Liver (tissue), 9 donors: ENCODE data around the gene JMJD6. TPM values are rescaled to one million over a fixed set of nuclear protein-coding genes. Genes with fewer than 3 reads are reported as not detected.

ENCODE experiments used
- DNase-seq: peaks from one replicate; pipeline ENCODE4 v3.0.0-alpha.2; 2017; ENCODE audit warnings: low spot score
- H3K27ac ChIP-seq, 2 donors: one replicate each; pipeline ENCODE4 v1.7.0; 2013; ENCODE audit warnings: inconsistent platforms in 2 of 2, low read length in 2 of 2, control low read depth in 1 of 2, low read depth in 1 of 2, mild to moderate bottlenecking in 1 of 2
- H3K27me3 ChIP-seq, 4 donors: one replicate each; pipeline versions ENCODE4 v1.6.1 to v1.7.0; 2013; ENCODE audit warnings: low read length in 3 of 4, inconsistent platforms in 1 of 4, mild to moderate bottlenecking in 1 of 4, moderate library complexity in 1 of 4; ENCODE audit not compliant: control insufficient read depth in 4 of 4, insufficient read depth in 4 of 4
- H3K36me3 ChIP-seq, 4 donors: one replicate each; pipeline versions ENCODE4 v1.6.1 to v1.7.0; 2013; ENCODE audit warnings: low read length in 3 of 4, mild to moderate bottlenecking in 3 of 4, low read depth in 1 of 4, moderate library complexity in 1 of 4; ENCODE audit not compliant: control insufficient read depth in 4 of 4, insufficient read depth in 3 of 4
- H3K4me1 ChIP-seq, 4 donors: one replicate each; pipeline versions ENCODE4 v1.6.1 to v1.7.0; 2013; ENCODE audit warnings: low read length in 3 of 4, mild to moderate bottlenecking in 3 of 4, moderate library complexity in 1 of 4; ENCODE audit not compliant: control insufficient read depth in 4 of 4, insufficient read depth in 4 of 4
- H3K4me3 ChIP-seq, 3 donors: one replicate each; pipeline versions ENCODE4 v1.6.1 to v1.7.0; 2013; ENCODE audit warnings: low read length in 3 of 3, control low read depth in 1 of 3, low read depth in 1 of 3, mild to moderate bottlenecking in 1 of 3
- H3K9ac ChIP-seq, 2 donors: one replicate each; pipeline ENCODE4 v1.7.0; 2013; ENCODE audit warnings: low read length in 2 of 2, mild to moderate bottlenecking in 2 of 2, moderate library complexity in 2 of 2, control low read depth in 1 of 2, low read depth in 1 of 2
- H3K9me3 ChIP-seq, 4 donors: one replicate each; pipeline versions ENCODE4 v1.6.1 to v1.7.0; 2013; ENCODE audit warnings: low read length in 3 of 4; ENCODE audit not compliant: control insufficient read depth in 4 of 4
- EGR1 ChIP-seq, 2 donors: IDR thresholded peaks; 2 replicates each; pipeline ENCODE4 v1.6.1; 2016 to 2018; ENCODE audit warnings: antibody characterized with exemption in 2 of 2, low read depth in 2 of 2
- FOXA1 ChIP-seq: IDR thresholded peaks from 2 replicates; pipeline ENCODE4 v1.6.1; 2016; ENCODE audit warnings: antibody characterized with exemption
- FOXA2 ChIP-seq: IDR thresholded peaks from 2 replicates; pipeline ENCODE4 v1.6.1; 2016; ENCODE audit warnings: antibody characterized with exemption
- GABPA ChIP-seq, 2 donors: IDR thresholded peaks in 1 of 2; conservative IDR thresholded peaks in 1 of 2; 2 replicates each; pipeline ENCODE4 v1.6.1; 2016; ENCODE audit warnings: antibody characterized with exemption in 2 of 2, mild to moderate bottlenecking in 1 of 2, moderate library complexity in 1 of 2
- HNF4A ChIP-seq, 2 donors: conservative IDR thresholded peaks; 2 replicates each; pipeline ENCODE4 v1.6.1; 2016; ENCODE audit warnings: antibody characterized with exemption in 2 of 2, mild to moderate bottlenecking in 2 of 2
- HNF4G ChIP-seq: IDR thresholded peaks from 2 replicates; pipeline ENCODE4 v1.6.1; 2016; ENCODE audit warnings: antibody characterized with exemption
- JUND ChIP-seq, 2 donors: IDR thresholded peaks; 2 replicates each; pipeline ENCODE4 v1.6.1; 2016; ENCODE audit warnings: antibody characterized with exemption in 2 of 2
- NR2F2 ChIP-seq: IDR thresholded peaks from 2 replicates; pipeline ENCODE4 v1.6.1; 2016; ENCODE audit warnings: antibody characterized with exemption
- RAD21 ChIP-seq, 2 donors: IDR thresholded peaks; 2 replicates each; pipeline ENCODE4 v1.6.1; 2016; ENCODE audit warnings: antibody characterized with exemption in 2 of 2, mild to moderate bottlenecking in 2 of 2
- REST ChIP-seq: IDR thresholded peaks from 2 replicates; pipeline ENCODE4 v1.6.1; 2016; ENCODE audit warnings: antibody characterized with exemption, mild to moderate bottlenecking
- RXRA ChIP-seq, 2 donors: IDR thresholded peaks; 2 replicates each; pipeline ENCODE4 v1.6.1; 2017 to 2018; ENCODE audit warnings: antibody characterized with exemption in 2 of 2, mild to moderate bottlenecking in 1 of 2
- SP1 ChIP-seq: IDR thresholded peaks from 2 replicates; pipeline ENCODE4 v1.6.1; 2018; ENCODE audit warnings: antibody characterized with exemption, mild to moderate bottlenecking
- TAF1 ChIP-seq: conservative IDR thresholded peaks from 2 replicates; pipeline ENCODE4 v1.6.1; 2016; ENCODE audit warnings: antibody characterized with exemption, mild to moderate bottlenecking
- YY1 ChIP-seq: IDR thresholded peaks from 2 replicates; pipeline ENCODE4 v1.6.1; 2016; ENCODE audit warnings: antibody characterized with exemption, mild to moderate bottlenecking
- ZBTB33 ChIP-seq: IDR thresholded peaks from 2 replicates; pipeline ENCODE4 v1.6.1; 2016; ENCODE audit warnings: antibody characterized with exemption
- WGBS: extraction: QIAGEN DNeasy Blood & Tissue Kit; methylation state at CpG from one replicate; pipeline ENCODE4 v1.1.7; 2013; 5-methylcytosine and 5-hydroxymethylcytosine counted together
- polyA plus RNA-seq, 2 donors: library from polyadenylated mRNA; stranded (reverse) in 1 of 2; unstranded in 1 of 2; fragments of 200-250 nt in 1 of 2; fragments of >200 nt in 1 of 2; fragmentation: Nextera tagmentation in 1 of 2; extraction: Ambion mirVana in 1 of 2; gene quantifications; one replicate each; pipeline versions ENCODE4 v1.2.1 to v1.2.3, GENCODE V29; 2013 to 2015
- total RNA-seq, 2 donors: library from RNA; depleted of rRNA; stranded (reverse); fragments of >200 nt; gene quantifications; one replicate each; pipeline ENCODE4 v1.2.3, GENCODE V29; 2014
- donor health status: healthy.
- donor health status: healthy.
- donor health status: healthy.
- donor health status: healthy.
- donor health status: healthy.

Gene JMJD6
- total and polyA plus RNA-seq, 4 donors: 9.9 to 16.1 (median 11.2) TPM

GRCh38 chr17:76757256-76757655 lies 30.9 kb upstream of the JMJD6 start:
- DNase-seq: no peak
- Histone ChIP-seq H3K36me3 (peaks cover 7 to 13% (median 10%) of the 10 kb centered on the region in 4 donors), H3K27me3 (no peaks in the 10 kb centered on the region), H3K4me1 (no peaks in the 10 kb centered on the region), H3K9me3 (no peaks in the 10 kb centered on the region), H3K9ac (no peak overlapping the region), H3K4me3 (no peak overlapping the region), H3K27ac (no peak overlapping the region)
- TF ChIP-seq FOXA2: no peak
- TF ChIP-seq NR2F2: no peak
- no peak for TF ChIP-seq SP1
- 97% methylated on average over 5 of the region's 5 CpGs for WGBS

- no peaks in the 10 kb centered on the region for H3K27me3 ChIP-seq
- 97% methylated on average over 2 of the region's 2 CpGs for WGBS
- H3K36me3 ChIP-seq: peaks cover 7 to 13% (median 10%) of the 10 kb centered on the region in 4 donors
- no peak overlapping the region for H3K9ac ChIP-seq
- no peaks in the 10 kb centered on the region for H3K9me3 ChIP-seq
- no peak for DNase-seq
- no peak overlapping the region for H3K4me3 ChIP-seq
- TF ChIP-seq SP1 (no peak), HNF4A (conservative IDR thresholded peaks at IDR 0.05) (no peak), FOXA2 (no peak), HNF4G (no peak)
- H3K27ac ChIP-seq: no peak overlapping the region
- no peaks in the 10 kb centered on the region for H3K4me1 ChIP-seq
Observed at GRCh38 chr17:76755285-76755684, 28.9 kb upstream of the JMJD6 start.

- peaks cover 7 to 11% (median 11%) of the 10 kb centered on the region in 4 donors for H3K36me3 ChIP-seq
- no peak overlapping the region for H3K27ac ChIP-seq
- H3K4me1 ChIP-seq: no peaks in the 10 kb centered on the region
- H3K9ac ChIP-seq: no peak overlapping the region
- DNase-seq: no peak
- H3K4me3 ChIP-seq: no peak overlapping the region
- H3K9me3 ChIP-seq: no peaks in the 10 kb centered on the region
- no peaks in the 10 kb centered on the region for H3K27me3 ChIP-seq
- TF ChIP-seq FOXA1 (no peak), SP1 (no peak), REST (no peak), GABPA (IDR thresholded peaks at IDR 0.05 in 1 of 2, conservative IDR thresholded peaks at IDR 0.05 in 1 of 2) (no peak), HNF4A (conservative IDR thresholded peaks at IDR 0.05) (no peak), RXRA (IDR thresholded peaks at IDR 0.05) (no peak), HNF4G (no peak), YY1 (no peak), NR2F2 (no peak), JUND (IDR thresholded peaks at IDR 0.05) (no peak), RAD21 (IDR thresholded peaks at IDR 0.05) (no peak), EGR1 (IDR thresholded peaks at IDR 0.05; ENCODE audit: low read depth in 2 of 2) (no peak), FOXA2 (no peak), TAF1 (no peak), ZBTB33 (no peak)
- 84% methylated on average over 12 of the region's 12 CpGs for WGBS
Observed at GRCh38 chr17:76753061-76753961, 26.9 kb upstream of the JMJD6 start.
